Activated CD8-positive, alpha-beta memory T cell treated with anti-CD3 and anti-CD28 coated beads for 24 hours (primary cell): ENCODE data around the gene VCP.

ENCODE experiments used
- DNase-seq: peaks from one replicate; pipeline ENCODE4 v3.0.0-alpha.2; 2020

Gene VCP

GRCh38 chr9:35102769-35103659, 30.6 kb upstream of the VCP start, which contains the start of gene STOML2:
STOML2 (minus strand) TSS chr9:35103131; CDS start chr9:35103094, 37 bp downstream.
- peak; percentile 92 for DNase-seq

- DNase-seq: no peak
Measured at GRCh38 chr9:35102465-35102768, 30.0 kb upstream of the VCP start.

- DNase-seq: no peak
Measured at GRCh38 chr9:35097573-35097972, 25.1 kb upstream of the VCP start.

GRCh38 chr9:35096035-35096849, 23.8 kb upstream of the VCP start, which contains the start of gene PIGO:
PIGO (minus strand) TSS chr9:35096591; CDS start chr9:35095565, 1,026 bp downstream.
- DNase-seq: peak; percentile 95

GRCh38 chr9:35091536-35091935, 19.1 kb upstream of the VCP start:
- DNase-seq: no peak

- no peak for DNase-seq
Measured at GRCh38 chr9:35089434-35089833, 17.0 kb upstream of the VCP start.

- no peak for DNase-seq
Measured at GRCh38 chr9:35085078-35085477, 12.7 kb upstream of the VCP start.

GRCh38 chr9:35079426-35080341, 7.3 kb upstream of the VCP start, which contains the start of gene FANCG:
FANCG (minus strand) TSS chr9:35079942; CDS start chr9:35079524, 418 bp downstream.
- DNase-seq: peak; percentile 93

GRCh38 chr9:35079041-35079425, 6.6 kb upstream of the VCP start:
- DNase-seq: no peak

GRCh38 chr9:35078066-35078465, 5.6 kb upstream of the VCP start:
- no peak for DNase-seq

- DNase-seq: no peak
Measured at GRCh38 chr9:35076848-35077247, 4.4 kb upstream of the VCP start.

GRCh38 chr9:35075358-35075757, 2.9 kb upstream of the VCP start:
- DNase-seq: no peak

GRCh38 chr9:35074791-35075190, 2.4 kb upstream of the VCP start:
- no peak for DNase-seq

GRCh38 chr9:35074141-35074540, 1.7 kb upstream of the VCP start:
- no peak for DNase-seq

GRCh38 chr9:35073279-35073612, 821 bp upstream of the VCP start:
- DNase-seq: no peak

- DNase-seq: peak; percentile 90
Measured at GRCh38 chr9:35071814-35072460, 488 bp downstream of the VCP start.

GRCh38 chr9:35070823-35071813, 1.3 kb downstream of the VCP start:
- no peak for DNase-seq

- DNase-seq: no peak
Measured at GRCh38 chr9:35069020-35069419, 3.4 kb downstream of the VCP start.

- no peak for DNase-seq
Measured at GRCh38 chr9:35067056-35067455, 5.4 kb downstream of the VCP start.

- DNase-seq: no peak
Measured at GRCh38 chr9:35060548-35061207, 11.7 kb downstream of the VCP start.

- DNase-seq: no peak
Measured at GRCh38 chr9:35059438-35059837, 13.0 kb downstream of the VCP start.
